Spleen (tissue), 11 donors: ENCODE results near the gene MRPL41. TPM values are rescaled to one million over a fixed set of nuclear protein-coding genes. Genes with fewer than 3 reads are reported as not detected.

ENCODE experiments used
- DNase-seq: peaks from one replicate; pipeline ENCODE4 v3.0.0-alpha.2; 2020
- H3K27ac ChIP-seq, 8 donors: fragments of 200-600 bp; sonication (generic) in 7 of 8; 1 replicate in 4 of 8; 2 replicates in 4 of 8; pipeline versions ENCODE4 v1.5.0 to v1.8.0; 2016 to 2021; ENCODE audit warnings: inconsistent platforms in 4 of 8, mild to moderate bottlenecking in 4 of 8, moderate library complexity in 1 of 8
- H3K27me3 ChIP-seq, 7 donors: fragments of 200-600 bp; sonication (generic) in 6 of 7; replicated peaks in 1 of 7; 1 replicate in 4 of 7; 2 replicates in 3 of 7; pipeline versions ENCODE4 v1.5.0 to v1.8.0; 2016 to 2021; ENCODE audit warnings: inconsistent platforms in 3 of 7, mild to moderate bottlenecking in 1 of 7
- H3K36me3 ChIP-seq, 6 donors: fragments of 200-600 bp; sonication (generic) in 5 of 6; 1 replicate in 4 of 6; 2 replicates in 2 of 6; pipeline versions ENCODE4 v1.5.0 to v1.8.0; 2016 to 2021; ENCODE audit warnings: inconsistent platforms in 2 of 6
- H3K4me1 ChIP-seq, 6 donors: fragments of 200-600 bp; sonication (generic) in 5 of 6; 1 replicate in 3 of 6; 2 replicates in 3 of 6; pipeline versions ENCODE4 v1.5.0 to v1.8.0; 2016 to 2021; ENCODE audit warnings: inconsistent platforms in 3 of 6
- H3K4me3 ChIP-seq, 8 donors: fragments of 200-600 bp; sonication (generic) in 7 of 8; 1 replicate in 4 of 8; 2 replicates in 4 of 8; pipeline versions ENCODE4 v1.5.0 to v1.8.0; 2016 to 2021; ENCODE audit warnings: inconsistent platforms in 4 of 8, mild to moderate bottlenecking in 4 of 8, moderate library complexity in 2 of 8
- H3K9me3 ChIP-seq, 8 donors: fragments of 200-600 bp; sonication (generic) in 7 of 8; 1 replicate in 4 of 8; 2 replicates in 4 of 8; pipeline versions ENCODE4 v1.5.0 to v1.8.0; 2016 to 2021; ENCODE audit warnings: inconsistent platforms in 4 of 8
- CTCF ChIP-seq, 11 experiments: fragments of 200-600 bp in 7 of 11; fragments of 450-650 bp in 4 of 11; sonication (generic) in 4 of 11; IDR thresholded peaks in 8 of 11; conservative IDR thresholded peaks in 3 of 11; 1 replicate in 7 of 11; 2 replicates in 4 of 11; pipeline versions ENCODE4 v1.4.0 to v1.8.0; 2016 to 2021; ENCODE audit warnings: antibody characterized with exemption in 11 of 11, inconsistent platforms in 4 of 11, mild to moderate bottlenecking in 1 of 11
- POLR2A ChIP-seq, 3 donors: fragments of 450-650 bp; IDR thresholded peaks; one replicate each; pipeline ENCODE4 v1.5.1; 2017; ENCODE audit warnings: antibody characterized with exemption in 3 of 3, mild to moderate bottlenecking in 1 of 3
- POLR2AphosphoS5 ChIP-seq, 3 donors: sonication (generic); formaldehyde crosslinking; IDR thresholded peaks; one replicate each; pipeline ENCODE4 v1.5.1; 2017; ENCODE audit warnings: antibody characterized with exemption in 3 of 3
- WGBS, 5 donors: extraction: QIAGEN DNeasy Blood & Tissue Kit in 3 of 5; methylation state at CpG; one replicate each; pipeline versions ENCODE4 v1.1.5 to v1.1.7; 2013 to 2018; 5-methylcytosine and 5-hydroxymethylcytosine counted together
- intact Hi-C: fragments of 100-400 bp; cut with DNase I; formaldehyde crosslinking; loops from one replicate; pipeline ENCODE4 v1.15.0; 2023; ENCODE audit warnings: low total_unique reads
- polyA plus RNA-seq, 3 donors: library from polyadenylated mRNA; stranded (reverse); fragments of 200-250 nt; gene quantifications; one replicate each; pipeline ENCODE4 v1.2.1, GENCODE V29; 2013
- total RNA-seq, 7 donors: library from RNA; depleted of rRNA in 3 of 7; stranded (reverse); fragments of >200 nt in 3 of 7; fragmentation: NEBNext Ultra II Directional in 4 of 7; extraction: Animal tissue kit (Norgen Biotek cat#: 25700) in 4 of 7; gene quantifications; one replicate each; pipeline versions ENCODE4 v1.1.0 to v1.2.1, GENCODE V29; 2016 to 2021
- donor health status: healthy with polysubstance abuse.
- donor health status: DM: no; HTN: no; CAD: no; lungs with moderate emphysema.
- donor health status: DM: no; HTN: no; CAD: no.
- donor health status: Bipolar disorder and iron deficiency.
- donor health status: healthy.
- donor health status: DM: no; HTN: no; CAD: no.
- donor health status: DM: yes; HTN: yes; CAD: no.

Gene MRPL41
- total and polyA plus RNA-seq, 10 donors, result 20.5 to 98.1 (median 35.5) TPM

DNA sequence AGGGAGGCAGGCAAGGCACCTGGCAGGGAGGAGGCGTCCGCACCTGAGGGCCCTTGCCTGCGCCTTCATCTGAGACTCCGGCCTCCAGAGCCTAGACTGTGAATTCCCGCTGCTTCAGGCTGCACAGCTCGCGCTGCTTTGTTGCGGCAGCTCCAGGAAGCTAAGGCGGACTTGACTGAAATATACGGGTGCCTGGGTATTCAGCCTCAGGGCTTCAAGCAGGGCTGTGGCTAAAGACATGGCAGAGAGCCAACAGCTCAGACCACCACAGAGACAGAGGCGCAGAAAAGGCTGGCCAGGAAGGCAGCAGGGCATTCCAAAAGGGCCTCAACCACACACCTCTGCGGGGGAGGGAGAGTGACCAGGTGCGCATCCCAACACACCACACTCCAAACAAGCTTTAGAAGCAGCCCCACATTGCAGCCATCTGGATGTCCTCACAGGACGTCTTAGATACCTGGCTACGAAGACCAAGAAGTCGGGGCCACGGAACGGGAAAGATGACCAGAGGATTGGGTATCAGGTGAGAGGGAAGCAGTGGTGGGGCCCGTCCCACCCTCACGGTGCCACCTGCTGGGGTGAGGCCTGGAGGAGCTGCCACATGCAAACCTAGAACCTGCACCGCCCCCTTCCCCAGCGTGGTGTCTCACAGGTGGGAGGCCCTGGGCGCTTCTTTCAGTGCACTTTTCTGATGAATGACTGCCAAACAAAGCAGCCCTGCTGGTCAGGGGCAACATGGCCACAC lies 28.7 kb downstream of the MRPL41 start:
- DNase-seq, result no peak
- Histone ChIP-seq H3K36me3 (peaks cover 0 to 60% (median 30%) of the 10 kb centered on the region in 6 donors), H3K9me3 (no peaks in the 10 kb centered on the region), H3K4me3 (no peak overlapping the region), H3K4me1 (peaks cover 23 to 46% (median 37%) of the 10 kb centered on the region in 6 donors), H3K27ac (no peak overlapping the region), H3K27me3 (no peaks in the 10 kb centered on the region)
- intact Hi-C loops, result no loop called here
- TF ChIP-seq POLR2AphosphoS5 (IDR thresholded peaks at IDR 0.05), result no peak
- TF ChIP-seq CTCF (IDR thresholded peaks at IDR 0.05 in 8 of 11, conservative IDR thresholded peaks at IDR 0.05 in 3 of 11), result no peak
- TF ChIP-seq POLR2A (IDR thresholded peaks at IDR 0.05), result no peak
- WGBS, 5 donors, result 83 to 92% (median 86%) methylated on average over 20 to 23 of the region's 23 CpGs

GRCh38 chr9:137580954-137581322 lies 29.3 kb downstream of the MRPL41 start:
- peaks cover 23 to 40% (median 32%) of the 10 kb centered on the region in 6 donors for H3K4me1 ChIP-seq
- intact Hi-C loops, result no loop called here
- no peak overlapping the region for H3K4me3 ChIP-seq
- no peaks in the 10 kb centered on the region for H3K27me3 ChIP-seq
- peaks cover 0 to 60% (median 28%) of the 10 kb centered on the region in 6 donors for H3K36me3 ChIP-seq
- DNase-seq, result no peak
- TF ChIP-seq POLR2AphosphoS5 (IDR thresholded peaks at IDR 0.05) (no peak), POLR2A (IDR thresholded peaks at IDR 0.05) (no peak), CTCF (IDR thresholded peaks at IDR 0.05 in 8 of 11, conservative IDR thresholded peaks at IDR 0.05 in 3 of 11) (no peak)
- WGBS, 5 donors, result 91 to 97% (median 94%) methylated on average over 3 to 4 of the region's 4 CpGs
- no peak overlapping the region for H3K27ac ChIP-seq
- no peaks in the 10 kb centered on the region for H3K9me3 ChIP-seq

- Histone ChIP-seq H3K4me3 (no peak overlapping the region), H3K9me3 (no peaks in the 10 kb centered on the region), H3K36me3 (peaks cover 0 to 60% (median 32%) of the 10 kb centered on the region in 6 donors), H3K4me1 (peaks cover 16 to 34% (median 25%) of the 10 kb centered on the region in 6 donors), H3K27ac (no peak overlapping the region), H3K27me3 (no peaks in the 10 kb centered on the region)
- intact Hi-C loops, result no loop called here
- DNase-seq, result no peak
- 91 to 94% (median 93%) methylated on average over 21 to 22 of the region's 22 CpGs for WGBS, 5 donors
- TF ChIP-seq CTCF (IDR thresholded peaks at IDR 0.05 in 8 of 11, conservative IDR thresholded peaks at IDR 0.05 in 3 of 11) (no peak), POLR2AphosphoS5 (IDR thresholded peaks at IDR 0.05) (no peak), POLR2A (IDR thresholded peaks at IDR 0.05) (no peak)
Observed at GRCh38 chr9:137581361-137582285, 29.9 kb downstream of the MRPL41 start.
